ELF-1 (cell line): Measurements from ENCODE around the gene DLG3.
"Not testable (repeated sequence)": the region's sequence is repeated elsewhere in the genome, so short reads cannot be mapped to it uniquely, and the experiment has no call there.

ENCODE experiments used
- DNase-seq: peaks from one replicate; pipeline ENCODE4 v3.0.0-alpha.2; 2016; ENCODE audit warnings: low read depth, low spot score

Gene DLG3

DNA sequence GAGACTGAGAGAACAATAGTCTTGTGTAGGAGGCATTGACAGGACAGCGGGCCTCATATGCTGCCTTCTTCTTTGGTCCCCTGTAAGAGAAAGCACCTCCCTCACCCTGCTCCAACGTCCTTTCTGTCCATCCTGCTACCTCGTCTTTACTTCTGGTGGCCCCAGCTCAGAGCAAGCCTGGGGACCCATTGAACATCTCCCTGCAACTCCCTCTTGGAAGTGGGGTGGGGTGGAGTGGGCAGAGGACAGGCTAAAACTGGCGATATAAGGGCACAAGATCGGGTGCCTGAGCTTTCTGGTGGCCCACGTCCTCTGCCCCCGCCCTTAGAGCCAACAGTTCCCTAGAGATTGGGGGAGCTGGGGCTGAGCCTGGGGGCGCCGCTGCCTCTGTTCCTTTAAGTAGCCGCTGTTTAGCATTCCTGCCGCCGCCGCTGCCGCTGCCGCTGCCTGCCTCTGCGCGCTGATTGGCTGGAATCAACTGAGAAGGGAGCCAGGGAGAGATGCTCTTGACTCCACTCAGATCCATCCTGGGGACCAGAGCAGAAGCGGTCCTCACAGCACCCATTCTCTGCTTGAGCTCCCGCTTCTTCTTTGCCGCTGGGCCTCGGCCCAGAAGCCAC is at the start of gene DLG3:
TSS of gene DLG3 (plus strand) at position 510 of the 620 bp plus-strand sequence. CDS start 367 bp downstream, outside the sequence.
- peak; percentile 78 for DNase-seq

DNA sequence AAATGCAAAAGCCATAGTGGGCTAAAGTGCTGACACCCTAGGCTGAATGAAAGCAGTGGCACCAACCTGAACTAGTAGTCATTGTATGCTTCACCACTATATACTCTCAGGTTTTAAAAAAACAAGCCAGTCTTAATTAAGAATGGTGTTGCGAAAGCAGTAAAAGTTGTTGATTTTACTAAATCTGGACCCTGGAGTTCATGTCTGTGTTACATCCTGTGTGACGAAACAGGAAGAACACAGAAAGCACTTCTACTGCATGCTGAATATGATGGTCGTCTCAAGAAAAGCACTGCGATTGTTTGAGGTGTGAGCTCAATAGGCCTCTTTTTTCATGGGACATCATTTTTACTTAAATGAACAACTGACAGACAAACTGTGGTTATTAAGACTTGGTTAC is 45.7 kb upstream of the DLG3 start:
- no peak for DNase-seq

GRCh38 chrX:70400181-70400580 is 44.5 kb upstream of the DLG3 start:
- not testable (repeated sequence) for DNase-seq

DNA sequence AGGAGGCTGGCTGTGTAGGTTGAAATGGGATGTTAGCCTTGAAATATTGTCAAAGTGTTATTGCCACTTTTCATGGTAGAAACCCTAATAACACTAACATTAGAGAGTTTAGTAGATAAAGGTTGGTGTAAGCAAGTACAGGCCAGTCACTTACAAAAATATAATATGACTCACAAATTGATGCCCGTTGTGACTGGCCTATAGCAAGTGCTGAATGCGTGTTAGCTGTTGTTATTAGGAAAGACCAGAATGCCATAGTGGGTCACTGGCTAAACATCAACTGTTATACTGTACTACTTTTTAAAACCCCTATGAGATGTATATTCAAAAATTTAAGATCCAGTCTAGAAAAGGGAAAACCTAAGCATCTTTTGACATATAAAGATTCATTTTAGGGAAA is 41.9 kb upstream of the DLG3 start:
- DNase-seq, result no peak

GRCh38 chrX:70405003-70405402 is 39.6 kb upstream of the DLG3 start:
- no peak for DNase-seq

DNA sequence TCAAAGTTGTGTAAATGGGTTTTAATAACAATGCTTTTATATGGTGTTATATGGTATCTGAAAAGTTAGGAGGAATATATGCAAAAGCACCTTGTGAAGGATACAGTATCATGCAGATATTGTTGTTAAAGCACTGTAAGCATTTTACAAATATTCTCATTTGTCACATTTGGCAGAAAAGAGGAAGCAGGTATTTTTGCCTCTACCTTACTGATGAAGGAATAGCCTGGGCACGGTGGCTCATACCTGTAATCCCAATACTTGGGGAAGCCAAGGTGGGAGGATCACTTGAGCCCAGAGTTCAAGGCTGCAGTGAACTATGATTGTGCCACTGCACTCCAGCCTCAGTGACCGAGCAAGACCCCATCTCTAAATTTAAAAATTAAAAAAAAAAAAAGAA is 33.7 kb upstream of the DLG3 start:
- DNase-seq, result no peak

- DNase-seq, result no peak
Observed at GRCh38 chrX:70411475-70411874, 33.2 kb upstream of the DLG3 start.

GRCh38 chrX:70421618-70422017 is 23.0 kb upstream of the DLG3 start:
- peak; percentile 48 for DNase-seq

GRCh38 chrX:70422851-70423341 is 21.7 kb upstream of the DLG3 start, which contains the start of gene GDPD2:
GDPD2 (plus strand) TSS chrX:70423314; CDS start chrX:70424985, 1,671 bp downstream.
- peak; percentile 92 for DNase-seq

GRCh38 chrX:70423936-70424675 is 20.5 kb upstream of the DLG3 start:
- DNase-seq, result peak; percentile 79

- no peak for DNase-seq
Observed at GRCh38 chrX:70424801-70425200, 19.8 kb upstream of the DLG3 start.

- no peak for DNase-seq
Observed at GRCh38 chrX:70426286-70427278, 18.1 kb upstream of the DLG3 start.

DNA sequence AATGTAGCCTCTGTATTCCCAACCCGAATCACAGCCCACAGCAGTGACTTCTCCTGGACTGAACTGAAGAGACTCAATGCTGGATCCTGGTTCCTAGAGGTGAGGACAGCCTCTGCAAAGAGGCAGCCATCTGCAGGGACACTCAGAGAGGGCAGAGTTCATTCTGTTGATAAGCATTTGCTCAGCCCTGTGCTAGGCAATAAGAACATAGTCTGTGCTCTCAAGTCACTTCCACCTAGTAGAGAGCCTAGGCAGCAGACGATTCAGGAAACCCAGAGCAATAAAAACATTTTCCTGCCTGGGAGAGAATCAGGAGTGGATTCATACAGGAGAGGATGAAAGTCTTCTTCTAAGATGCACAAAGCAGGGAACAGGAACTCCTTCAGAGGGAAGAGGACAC is 17.3 kb upstream of the DLG3 start:
- no peak for DNase-seq

- no peak for DNase-seq
Observed at GRCh38 chrX:70429759-70430158, 14.9 kb upstream of the DLG3 start.

- DNase-seq, result no peak
Observed at GRCh38 chrX:70432936-70433847, 11.4 kb upstream of the DLG3 start.

DNA sequence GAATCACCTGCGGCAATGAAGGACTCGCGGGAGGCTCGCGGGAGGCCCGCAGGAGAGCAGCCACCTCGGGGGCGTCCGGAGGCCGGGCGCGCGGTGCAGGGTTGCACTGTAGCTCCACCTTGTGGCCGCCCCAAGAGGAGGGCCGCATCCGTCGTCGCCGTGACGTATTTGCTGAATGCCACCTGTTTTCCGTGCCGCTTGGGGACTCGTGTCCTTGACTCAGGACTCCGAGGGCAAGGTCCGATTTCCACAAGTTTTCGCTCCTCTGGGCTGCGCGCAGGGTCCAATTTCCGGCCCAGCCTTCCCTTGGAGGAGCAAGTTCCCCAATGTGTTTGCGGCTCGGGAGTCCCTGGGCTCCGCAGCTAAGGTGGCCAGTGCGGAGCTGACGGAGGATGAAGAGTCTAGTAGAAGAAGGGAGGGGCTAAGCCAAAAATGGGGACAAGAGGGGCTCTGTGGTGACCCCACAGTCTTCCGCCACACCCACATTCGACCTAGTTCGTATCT is 10.7 kb upstream of the DLG3 start:
- DNase-seq, result peak; percentile 96

DNA sequence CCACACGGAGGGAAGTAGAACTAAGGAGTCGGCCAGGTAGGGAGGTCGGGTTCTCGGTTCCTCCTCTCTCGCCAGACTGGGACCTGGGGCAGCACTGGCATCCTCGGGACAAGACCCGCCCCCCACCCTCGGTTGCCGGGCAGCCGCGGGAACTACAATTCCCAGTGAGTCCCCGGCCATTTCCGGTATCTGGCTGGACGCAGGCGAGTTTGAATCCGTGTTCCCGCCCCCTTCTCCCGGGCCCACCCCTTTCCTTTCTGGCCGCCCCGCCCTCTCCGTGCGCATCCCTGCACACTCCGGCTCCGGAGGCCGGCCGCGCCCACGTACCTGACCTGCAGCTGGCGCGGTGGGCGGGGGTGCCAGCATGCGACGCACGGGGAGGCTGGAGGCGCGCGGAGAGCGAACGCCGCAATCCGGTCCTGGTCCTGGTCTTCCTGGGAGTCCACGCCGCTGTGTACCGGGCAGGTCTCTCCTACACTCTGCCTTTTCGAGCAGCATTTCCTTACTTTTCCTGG is 10.2 kb upstream of the DLG3 start:
- peak; percentile 96 for DNase-seq

DNA sequence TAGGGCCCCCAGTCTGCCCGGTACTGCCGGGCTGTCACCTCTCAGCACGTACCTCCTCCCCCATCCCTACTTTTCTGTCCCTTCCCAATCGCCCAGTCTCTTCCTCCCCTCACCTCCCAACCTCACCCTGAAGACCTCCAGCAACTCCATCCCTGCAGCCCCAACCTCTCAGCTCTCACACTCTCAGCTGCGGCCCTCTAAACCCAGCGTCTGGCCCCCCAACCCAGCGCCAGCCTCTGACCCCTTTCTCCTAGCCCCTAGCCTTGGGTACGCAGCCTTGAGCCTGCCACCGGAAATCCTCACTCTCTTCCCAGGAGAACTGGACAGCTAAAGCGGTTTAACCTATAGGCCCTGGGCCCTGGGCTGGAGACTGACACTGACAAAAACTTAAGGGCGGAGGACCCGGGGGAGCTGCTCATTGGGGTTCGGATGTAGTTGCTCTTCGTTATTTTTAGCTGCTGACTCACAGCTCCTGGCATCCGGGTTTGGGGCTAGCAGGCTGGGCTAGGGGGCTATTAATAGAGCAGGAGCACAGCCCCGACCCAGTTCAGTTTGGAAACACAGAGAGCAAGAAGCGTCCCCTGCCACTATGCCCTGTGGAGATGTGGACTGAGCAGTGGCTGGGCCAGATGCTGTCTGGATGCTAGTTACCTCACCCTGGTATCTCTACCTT is 9.6 kb upstream of the DLG3 start:
- no peak for DNase-seq

DNA sequence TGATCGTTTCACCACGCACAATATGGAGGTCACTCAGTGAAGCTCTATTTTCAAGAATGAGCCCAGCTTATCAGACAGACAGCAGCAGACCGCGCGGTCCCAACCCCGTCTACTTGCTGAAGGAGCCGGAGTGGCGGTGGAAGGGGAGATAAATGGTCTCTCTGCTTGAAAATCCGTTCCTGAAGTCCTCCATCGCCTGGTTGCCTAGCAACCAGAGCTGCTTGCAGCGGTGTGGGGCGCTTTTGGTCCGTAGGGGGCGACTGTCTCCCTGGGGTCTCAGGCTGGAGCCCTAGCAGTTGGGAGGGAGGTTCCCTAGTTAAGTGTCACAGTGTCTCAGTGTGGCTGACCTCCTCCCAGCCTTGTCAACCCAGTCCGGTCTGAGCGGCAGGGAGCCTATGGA is 8.3 kb upstream of the DLG3 start:
- DNase-seq, result peak; percentile 85

GRCh38 chrX:70437011-70437410 is 7.6 kb upstream of the DLG3 start:
- DNase-seq, result no peak
